HG03439 (cell line): ENCODE measurements around the gene CPSF6.
A peak's percentile ranks its signal among the peaks of the same experiment; 100 is the strongest.
"Not testable (repeated sequence)": the region's sequence is repeated elsewhere in the genome, so short reads cannot be mapped to it uniquely, and the experiment has no call there.

ENCODE experiments used
- ATAC-seq: cut with Tn5 transposase; IDR thresholded peaks from one replicate; pipeline ENCODE4 v1.9.1; 2021; ENCODE audit warnings: mild to moderate bottlenecking, moderate library complexity; ENCODE audit not compliant: unreplicated experiment

Gene CPSF6

DNA sequence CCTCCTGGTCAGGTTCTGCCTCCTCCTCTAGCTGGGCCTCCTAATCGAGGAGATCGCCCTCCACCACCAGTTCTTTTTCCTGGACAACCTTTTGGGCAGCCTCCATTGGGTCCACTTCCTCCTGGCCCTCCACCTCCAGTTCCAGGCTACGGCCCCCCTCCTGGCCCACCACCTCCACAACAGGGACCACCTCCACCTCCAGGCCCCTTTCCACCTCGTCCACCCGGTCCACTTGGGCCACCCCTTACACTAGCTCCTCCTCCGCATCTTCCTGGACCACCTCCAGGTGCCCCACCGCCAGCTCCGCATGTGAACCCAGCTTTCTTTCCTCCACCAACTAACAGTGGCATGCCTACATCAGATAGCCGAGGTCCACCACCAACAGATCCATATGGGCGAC is 19.3 kb downstream of the CPSF6 start:
- no peak for ATAC-seq

DNA sequence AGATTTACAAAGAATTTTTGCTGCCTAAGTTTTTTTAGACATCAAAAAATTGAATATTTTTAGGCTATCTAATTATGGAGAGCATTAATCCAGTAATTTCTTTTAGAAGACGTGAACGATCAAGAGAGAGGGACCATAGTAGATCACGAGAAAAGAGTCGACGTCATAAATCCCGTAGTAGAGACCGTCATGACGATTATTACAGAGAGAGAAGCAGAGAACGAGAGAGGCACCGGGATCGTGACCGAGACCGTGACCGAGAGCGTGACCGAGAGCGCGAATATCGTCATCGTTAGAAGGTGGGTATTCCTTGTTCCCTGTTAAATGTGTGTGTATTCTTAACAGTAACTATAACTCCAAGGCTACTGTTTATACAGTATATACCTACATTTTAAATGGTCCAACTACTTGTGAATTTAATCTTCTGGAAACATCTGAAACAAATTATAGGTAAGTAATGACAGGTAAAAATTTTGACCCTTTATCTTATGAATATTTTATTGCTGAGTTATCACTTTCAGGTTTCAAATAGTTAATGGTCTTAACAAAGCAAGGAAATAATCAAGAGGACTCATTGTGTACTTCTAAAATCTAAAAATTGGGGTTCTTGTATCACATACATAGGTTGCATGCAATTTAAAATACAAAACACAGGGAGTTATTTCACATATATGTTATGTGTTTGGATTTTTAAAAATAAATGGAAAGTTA is 23.1 kb downstream of the CPSF6 start:
- no peak for ATAC-seq

DNA sequence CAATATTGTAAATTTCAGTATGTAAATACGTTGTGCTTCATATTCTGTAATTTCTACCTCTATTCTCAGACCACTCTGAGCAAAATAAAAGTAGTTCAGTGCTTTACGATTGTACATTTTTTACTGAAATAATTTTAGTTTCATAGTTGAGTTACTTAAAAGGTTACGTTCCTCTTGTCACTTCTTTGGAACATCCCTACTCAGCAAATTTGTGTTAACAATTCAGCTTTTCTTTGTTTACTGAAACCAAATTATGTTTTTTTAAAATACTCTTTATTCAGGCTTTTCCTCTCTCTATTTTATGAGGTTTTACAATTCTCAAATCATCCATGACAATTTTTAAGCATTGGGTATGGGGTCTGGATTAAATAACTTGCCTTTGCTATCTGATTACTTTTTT is 25.8 kb downstream of the CPSF6 start:
- ATAC-seq: no peak

DNA sequence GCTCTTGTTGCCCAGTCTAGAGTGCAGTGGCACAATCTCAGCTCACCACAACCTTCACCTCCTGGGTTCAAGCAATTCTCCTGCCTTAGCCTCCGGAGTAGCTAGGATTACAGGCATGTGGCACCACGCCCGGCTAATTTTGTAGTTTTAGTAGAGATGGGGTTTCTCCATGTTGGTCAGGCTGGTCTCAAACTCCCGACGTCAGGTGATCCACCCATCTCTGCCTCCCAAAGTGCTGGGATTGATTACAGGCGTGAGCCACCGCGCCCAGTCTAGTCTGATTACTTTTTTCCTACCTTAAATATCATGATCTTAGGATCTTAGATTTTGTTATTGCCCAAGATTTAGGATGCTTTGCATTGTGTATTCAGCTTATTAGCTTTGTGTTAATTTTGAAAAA is 26.3 kb downstream of the CPSF6 start:
- ATAC-seq: not testable (repeated sequence)

DNA sequence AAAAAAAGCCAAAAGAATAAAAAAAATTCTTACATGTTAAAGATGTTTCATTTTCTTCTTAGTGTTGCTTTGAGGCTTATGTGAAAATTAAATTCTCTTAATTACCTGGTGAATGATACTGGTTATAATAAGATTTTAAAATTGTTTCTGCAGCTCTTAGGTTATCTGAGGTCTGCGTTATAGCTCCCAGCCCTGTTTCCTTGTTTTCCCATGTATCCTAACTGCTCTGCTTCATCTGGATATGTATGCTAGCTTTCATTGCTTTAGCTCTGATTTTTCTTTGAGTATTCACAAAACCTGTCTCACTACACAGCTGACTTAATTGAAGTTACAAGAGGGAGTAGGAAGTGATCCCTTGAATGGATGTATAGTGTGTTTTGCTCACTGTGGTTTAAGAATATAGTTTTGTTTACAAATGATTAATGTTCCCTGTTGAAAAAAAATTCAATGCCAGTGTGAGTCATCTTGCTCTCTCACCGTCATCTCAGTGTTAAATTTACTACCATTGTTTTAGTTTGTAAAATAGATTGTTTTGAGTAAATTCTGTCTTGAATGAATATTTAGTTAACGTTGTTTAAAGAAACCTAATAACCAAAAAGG is 26.8 kb downstream of the CPSF6 start:
- ATAC-seq: no peak

DNA sequence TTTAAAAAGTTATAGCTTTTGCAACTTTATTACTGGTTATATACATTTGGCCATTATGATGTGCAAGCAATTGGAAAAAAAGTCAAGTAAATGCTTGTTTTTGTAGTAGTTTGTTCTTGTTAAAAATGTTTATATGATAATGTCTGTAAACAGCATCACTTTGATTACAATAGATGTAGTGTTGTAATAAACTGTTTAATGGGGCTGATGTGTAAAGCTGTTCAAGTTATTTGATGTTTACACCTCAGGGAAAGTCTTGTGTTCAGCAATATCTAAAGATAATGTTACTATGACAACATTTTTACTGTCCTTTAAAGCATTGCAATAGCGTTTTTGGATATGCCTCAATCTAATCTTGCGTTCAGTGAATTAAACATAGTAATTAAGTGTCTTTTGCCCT is 30.4 kb downstream of the CPSF6 start:
- no peak for ATAC-seq

DNA sequence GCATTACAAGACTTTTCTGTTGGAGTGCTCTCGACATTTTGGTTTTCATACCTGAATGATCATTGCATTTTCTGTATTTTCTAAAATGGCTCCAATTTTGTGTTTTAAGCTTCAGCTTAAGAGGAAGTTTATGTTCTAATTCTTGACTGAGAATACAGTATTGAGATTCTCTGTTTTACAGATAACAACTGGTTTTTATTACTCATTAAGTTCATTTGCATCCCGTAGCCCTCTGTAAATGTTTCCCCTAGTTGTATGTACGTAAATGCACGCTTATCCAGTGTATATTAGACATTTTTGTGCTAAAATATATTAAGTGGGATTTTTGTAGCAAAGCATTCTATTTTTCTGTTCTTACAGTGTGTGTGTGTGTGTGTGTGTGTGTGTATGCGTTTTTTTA is 33.1 kb downstream of the CPSF6 start:
- ATAC-seq: no peak

DNA sequence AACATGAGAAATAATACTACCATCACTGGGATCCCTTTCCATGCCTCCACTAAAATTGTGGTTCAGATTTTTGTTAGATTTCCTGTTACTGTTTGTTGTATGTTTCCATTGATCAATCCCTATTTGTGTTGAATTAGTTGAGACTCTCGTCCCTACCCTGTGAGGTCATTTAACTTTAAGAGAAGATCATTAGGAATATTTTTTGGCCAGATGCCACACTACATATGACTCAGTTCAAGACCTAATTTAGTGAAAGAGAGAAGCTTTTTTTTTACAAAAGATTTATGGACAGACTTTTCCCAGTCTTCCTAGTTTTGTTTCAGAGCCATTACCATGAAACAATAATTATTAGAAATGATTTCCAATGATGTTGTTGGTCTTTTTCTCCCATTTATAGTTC is 35.5 kb downstream of the CPSF6 start:
- ATAC-seq: no peak

DNA sequence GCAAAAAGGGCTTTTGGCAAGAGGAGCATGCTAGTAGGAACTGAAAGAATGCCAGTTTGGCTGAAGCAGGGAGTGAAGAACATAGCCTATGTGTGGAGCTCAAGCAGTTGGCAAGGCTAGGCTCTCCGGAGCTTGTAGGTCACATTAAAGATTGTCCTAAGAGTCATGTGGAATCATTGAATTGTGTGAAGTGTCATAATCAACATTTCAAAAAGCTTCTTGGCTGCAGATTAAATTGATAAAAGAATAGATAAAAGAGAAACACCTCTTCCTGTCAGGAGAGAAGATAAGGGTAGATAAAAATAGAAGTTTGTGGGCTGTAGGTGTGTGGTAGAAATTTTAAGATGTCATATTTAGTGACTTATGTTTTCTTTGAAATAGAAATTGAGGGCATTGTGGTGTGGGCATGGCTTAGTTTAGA is 36.1 kb downstream of the CPSF6 start:
- no peak for ATAC-seq

DNA sequence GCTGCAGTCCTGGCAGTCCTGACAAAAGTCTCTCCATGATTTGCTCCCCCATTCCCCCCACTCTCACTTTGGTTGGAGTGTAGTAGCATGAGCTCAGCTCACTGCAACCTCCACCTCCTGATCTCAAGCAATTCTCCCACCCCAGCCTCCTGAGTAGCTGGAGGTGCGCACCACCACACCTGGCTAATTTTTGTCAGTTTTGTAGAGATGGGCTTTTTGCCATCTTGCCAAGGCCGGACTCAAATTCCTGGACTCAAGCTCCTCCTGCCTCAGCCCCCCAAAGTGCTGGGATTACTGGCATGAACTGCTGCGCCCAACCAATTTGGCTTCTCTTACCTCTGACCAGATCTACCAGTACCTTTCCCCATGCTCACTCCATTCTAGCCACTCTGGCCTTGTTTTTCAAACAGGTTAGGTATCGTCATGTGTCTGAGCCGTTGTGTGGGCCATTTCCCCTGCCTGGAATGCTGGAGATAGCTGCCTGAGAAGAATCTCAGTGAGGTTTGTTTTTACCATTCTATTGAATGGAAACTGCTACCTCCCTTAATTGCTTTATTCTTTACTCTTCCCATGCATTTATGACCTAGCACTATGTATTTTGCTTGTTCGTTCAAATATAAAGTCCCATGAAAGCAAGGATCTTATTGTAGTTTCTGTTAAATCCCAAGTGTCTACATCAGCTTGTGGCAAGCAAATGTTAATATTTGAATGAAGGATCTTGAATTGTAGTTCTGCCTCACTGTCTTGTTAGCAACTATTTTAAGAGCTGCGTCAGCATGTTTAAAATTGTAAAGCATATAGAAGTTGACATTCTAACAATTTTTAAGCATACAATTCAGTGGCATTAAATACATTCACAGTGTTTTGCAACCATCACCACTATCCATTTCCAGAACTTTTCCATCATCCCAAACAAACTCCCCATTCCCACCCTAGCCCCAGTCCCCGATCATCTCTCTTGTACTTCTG is 39.7 kb downstream of the CPSF6 start:
- ATAC-seq: no peak

DNA sequence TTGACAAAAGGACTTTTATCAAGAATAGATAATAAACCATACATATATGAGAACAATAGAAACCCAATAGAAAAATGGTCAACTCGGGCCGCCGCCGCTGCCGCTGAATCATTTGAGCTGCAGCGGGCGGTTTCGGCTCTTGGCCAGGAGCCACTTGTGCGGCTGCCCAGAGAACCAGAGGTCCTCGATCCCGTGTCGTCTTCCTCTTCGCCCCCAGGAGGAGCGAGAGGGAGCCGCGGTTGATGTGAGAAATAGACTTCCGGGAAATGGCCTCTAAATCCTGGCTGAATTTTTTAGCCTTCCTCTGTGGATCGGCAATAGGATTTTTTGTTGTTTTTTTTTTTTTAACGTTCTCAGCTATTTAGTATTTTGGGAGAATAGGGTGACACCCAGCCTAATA is 44.8 kb downstream of the CPSF6 start:
- no peak for ATAC-seq

DNA sequence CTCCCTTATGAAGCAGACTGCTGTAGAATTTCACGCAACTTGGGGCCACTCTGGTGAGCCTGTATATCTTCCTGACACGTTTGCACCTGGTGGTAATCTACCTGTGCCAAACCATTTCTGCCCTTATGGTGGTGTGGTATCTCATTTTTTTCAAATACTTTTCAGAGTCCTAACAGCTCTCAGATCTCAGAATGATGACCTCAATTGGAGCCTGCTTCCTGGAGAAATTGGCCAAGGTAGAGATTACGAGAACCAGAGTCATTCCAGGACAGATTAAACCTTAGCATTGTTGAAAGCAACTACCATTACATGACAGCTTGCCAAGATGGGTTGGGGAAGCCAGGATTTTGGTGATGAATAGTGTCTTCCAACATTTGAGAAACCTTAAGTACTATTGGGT is 48.2 kb downstream of the CPSF6 start:
- no peak for ATAC-seq

DNA sequence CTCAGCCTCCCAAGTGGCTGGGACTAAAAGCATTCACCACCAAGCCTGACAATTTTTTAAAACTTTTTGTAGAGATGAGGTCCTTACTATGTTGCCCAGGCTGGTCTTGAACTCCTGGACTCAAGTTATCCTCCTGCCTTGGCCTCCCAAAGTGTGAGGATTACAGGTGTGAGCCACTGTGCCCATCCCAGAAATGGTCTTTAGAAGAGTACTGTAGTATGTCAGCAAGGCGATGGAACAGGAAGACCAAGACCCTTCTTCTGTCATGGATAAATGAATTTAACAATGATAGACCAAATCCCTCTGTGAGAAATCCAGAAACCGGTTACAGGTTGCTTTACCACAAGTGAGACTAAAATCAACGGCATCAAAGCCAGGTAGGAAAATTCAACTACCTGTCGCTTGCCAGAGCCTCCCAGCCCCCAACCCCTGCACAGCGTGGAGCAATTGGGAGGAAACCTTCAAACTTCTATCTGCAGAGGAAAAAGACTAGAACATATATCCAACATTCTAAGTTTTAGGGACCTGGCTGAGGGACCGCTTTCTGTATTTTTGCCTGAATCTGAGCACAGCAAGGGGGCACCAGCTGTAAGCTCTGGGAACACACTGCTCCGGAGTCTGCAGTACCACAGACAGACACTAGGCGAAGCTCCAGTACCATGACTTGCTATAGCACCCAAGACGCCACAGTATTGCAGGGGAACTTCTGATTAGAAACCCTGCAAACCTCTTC is 51.3 kb downstream of the CPSF6 start:
- ATAC-seq: peak; percentile 98

DNA sequence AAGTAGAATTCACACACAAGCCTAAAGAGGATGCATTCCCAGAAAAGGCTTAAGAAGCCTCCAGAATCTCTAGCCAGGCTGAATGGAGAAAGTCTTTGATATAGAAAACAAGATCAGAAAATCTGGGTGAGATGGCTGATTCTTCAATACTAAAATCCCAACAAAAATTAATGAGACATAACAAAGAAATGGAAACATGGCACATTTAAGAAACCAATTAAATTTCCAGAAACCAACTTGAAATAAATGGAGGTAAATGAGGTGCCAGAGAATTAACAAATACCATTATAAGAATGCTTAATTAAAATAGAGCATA is 51.9 kb downstream of the CPSF6 start:
- no peak for ATAC-seq

DNA sequence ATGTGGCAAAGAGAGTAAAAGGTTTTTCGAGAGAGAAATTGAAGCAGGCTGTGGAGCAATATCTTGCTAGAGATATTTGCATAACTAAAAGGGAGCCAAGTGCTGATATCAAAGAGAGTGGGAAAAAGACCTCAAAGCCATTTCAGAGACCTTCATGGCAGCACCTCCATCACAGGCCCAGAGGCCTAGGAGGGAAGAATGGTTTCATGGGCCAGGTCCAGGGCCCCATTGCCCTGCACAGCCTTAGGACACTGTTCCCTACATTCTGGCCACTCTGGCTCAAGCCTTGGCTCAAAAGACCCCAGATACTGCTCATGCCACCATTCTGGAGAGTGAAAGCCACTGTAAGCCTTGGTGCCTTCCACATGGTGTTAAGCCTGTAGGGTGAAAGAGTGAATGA is 58.8 kb downstream of the CPSF6 start:
- ATAC-seq: no peak

DNA sequence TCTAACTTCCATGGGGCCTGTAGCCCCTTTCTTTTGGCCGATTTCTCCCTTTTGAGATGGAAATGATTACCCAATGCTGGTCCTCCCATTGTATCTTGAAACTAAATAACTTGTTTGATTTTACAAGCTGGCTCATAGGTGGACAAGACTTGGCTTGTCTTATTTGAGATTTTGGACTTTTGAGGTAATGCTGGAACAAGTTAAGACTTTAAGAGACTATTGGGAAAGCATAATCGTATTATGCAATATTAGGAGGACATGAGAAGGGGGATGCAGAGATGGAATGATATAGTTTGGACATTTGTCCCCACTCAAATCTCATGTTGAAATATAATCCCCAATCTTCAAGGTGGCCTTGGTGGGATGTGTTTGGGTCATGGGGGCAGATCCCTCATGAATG is 59.6 kb downstream of the CPSF6 start:
- ATAC-seq: no peak

DNA sequence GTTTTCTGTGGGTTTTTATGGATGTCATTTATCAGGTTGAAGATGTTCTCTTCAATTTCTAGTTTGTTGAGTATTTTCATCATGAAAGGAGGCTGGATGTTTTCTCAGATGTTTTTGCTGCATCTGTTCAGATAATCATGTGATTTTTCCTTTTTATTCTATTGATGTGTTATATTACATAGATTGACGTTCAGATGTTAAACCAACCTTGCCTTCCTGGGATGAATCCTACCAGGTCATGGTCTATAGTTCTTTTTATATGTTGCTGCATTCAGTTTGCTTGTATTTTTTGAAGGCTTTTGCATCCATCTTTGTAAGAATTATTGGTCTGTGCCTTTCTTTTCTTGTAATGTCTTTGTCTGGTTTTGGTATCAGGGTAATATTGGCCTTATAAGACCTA is 64.9 kb downstream of the CPSF6 start:
- no peak for ATAC-seq

DNA sequence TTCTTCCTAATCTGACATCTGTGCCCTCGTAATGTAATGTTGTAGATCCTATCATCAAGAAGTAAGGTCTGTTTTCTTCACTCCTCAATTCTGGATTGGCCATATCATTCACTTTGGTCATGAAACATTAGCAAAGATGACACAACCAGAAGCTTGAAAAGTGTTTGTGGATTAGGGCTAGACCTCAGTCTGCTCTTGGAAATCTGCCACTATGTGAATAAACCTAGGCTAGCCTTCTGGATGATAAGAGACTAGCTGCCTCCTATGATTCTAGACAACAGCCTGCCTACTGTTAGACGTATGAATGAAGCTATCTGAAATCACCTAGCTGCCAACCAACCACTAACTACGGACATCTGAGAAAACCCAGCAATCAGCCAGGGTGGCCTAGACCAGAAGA is 70.1 kb downstream of the CPSF6 start:
- ATAC-seq: no peak

DNA sequence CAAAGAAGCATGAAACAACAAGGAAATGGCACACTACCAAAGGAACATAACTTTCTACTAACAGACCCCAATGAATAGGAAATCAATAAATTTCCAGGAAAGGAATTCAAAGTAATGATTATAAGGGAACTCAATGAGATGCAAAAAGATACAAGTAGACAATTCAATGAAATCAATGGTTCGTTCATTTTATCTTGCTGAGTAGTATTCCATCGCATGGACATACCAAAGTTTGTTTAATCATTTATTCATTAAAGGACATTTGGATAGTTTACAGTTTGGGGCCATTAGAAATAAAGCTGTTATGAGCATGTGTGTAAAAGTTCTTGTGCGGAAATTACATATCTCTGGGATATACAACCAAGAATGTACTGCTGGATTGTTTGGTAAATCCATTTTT is 73.8 kb downstream of the CPSF6 start:
- ATAC-seq: no peak

DNA sequence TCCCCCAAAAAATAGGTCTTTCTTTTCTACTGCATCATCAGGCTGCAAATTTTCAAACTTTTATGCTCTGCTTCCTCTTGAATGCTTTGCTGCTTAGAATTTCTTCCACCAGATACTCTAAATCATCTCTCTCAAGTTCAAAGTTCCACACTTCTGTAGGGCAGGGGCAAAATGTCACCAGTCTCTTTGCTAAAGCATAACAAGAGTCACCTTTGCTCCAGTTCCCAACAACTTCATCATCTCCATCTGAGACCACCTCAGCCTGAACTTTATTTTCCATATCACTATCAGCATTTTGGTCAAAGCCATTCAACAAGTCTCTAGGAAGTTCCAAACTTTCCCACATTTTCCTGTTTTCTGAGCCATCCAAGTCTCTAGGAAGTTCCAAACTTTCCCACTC is 77.4 kb downstream of the CPSF6 start:
- ATAC-seq: not testable (repeated sequence)

DNA sequence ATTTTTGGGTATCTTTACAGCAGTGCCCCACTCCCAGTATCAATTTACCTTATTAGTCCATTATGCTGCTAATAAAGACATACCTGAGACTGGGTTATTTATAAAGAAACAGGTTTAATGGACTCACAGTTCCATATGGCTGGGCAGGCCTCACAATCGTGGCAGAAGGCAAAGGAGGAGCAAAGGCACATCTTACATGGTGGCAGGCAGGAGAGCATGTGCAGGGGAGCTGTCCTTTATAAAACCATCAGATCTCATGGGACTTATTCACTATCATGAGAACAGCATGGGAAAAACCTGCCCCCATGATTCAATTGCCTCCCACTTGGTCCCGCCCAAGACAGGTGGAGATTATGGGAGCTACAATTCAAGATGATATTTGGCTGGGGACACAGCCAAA is 77.9 kb downstream of the CPSF6 start:
- not testable (repeated sequence) for ATAC-seq
